MM.1S (cell line): ENCODE data around the gene B4GALNT1.
A peak's percentile ranks its signal among the peaks of the same experiment; 100 is the strongest.

Experiments
- DNase-seq: peaks from one replicate; pipeline ENCODE4 v3.0.0-alpha.2; 2015
- H2AFZ ChIP-seq: fragments of 300-600 bp; sonication (generic); 2 replicates; pipeline ENCODE4 v1.6.0; 2016; ENCODE audit warnings: antibody characterized with exemption, low read length
- H3F3A ChIP-seq: fragments of 300-600 bp; sonication (generic); 2 replicates; pipeline ENCODE4 v1.6.1; 2016; ENCODE audit warnings: mild to moderate bottlenecking, antibody characterized with exemption, low read length, moderate library complexity, mixed read lengths; ENCODE audit not compliant: insufficient read depth
- H3K27ac ChIP-seq: fragments of 300-600 bp; sonication (generic); 2 replicates; pipeline ENCODE4 v1.5.1; 2016; ENCODE audit warnings: mild to moderate bottlenecking, low read length
- H3K27me3 ChIP-seq: fragments of 300-600 bp; sonication (generic); replicated peaks from 2 replicates; pipeline ENCODE4 v1.6.0; 2016; ENCODE audit warnings: low read length; ENCODE audit not compliant: insufficient read depth
- H3K36me3 ChIP-seq: fragments of 300-600 bp; sonication (generic); replicated peaks from 2 replicates; pipeline ENCODE4 v1.6.1; 2016; ENCODE audit warnings: mild to moderate bottlenecking, low read length, mixed read lengths; ENCODE audit not compliant: insufficient read depth
- H3K4me1 ChIP-seq: fragments of 300-600 bp; sonication (generic); 2 replicates; pipeline ENCODE4 v1.6.1; 2016; ENCODE audit warnings: low read length, mixed read lengths
- H3K4me2 ChIP-seq: fragments of 300-600 bp; sonication (generic); 2 replicates; pipeline ENCODE4 v1.6.0; 2016; ENCODE audit warnings: low read depth, low read length
- H3K4me3 ChIP-seq: fragments of 300-600 bp; sonication (generic); 2 replicates; pipeline ENCODE4 v1.5.1; 2016; ENCODE audit warnings: low read length, mixed read lengths
- H3K79me2 ChIP-seq: fragments of 300-600 bp; sonication (generic); 2 replicates; pipeline ENCODE4 v1.6.1; 2016; ENCODE audit warnings: mixed run types, low read length, mixed read lengths
- H3K9ac ChIP-seq: fragments of 300-600 bp; sonication (generic); 2 replicates; pipeline ENCODE4 v1.6.1; 2016; ENCODE audit warnings: low read length, mixed read lengths
- H3K9me2 ChIP-seq: fragments of 300-600 bp; sonication (generic); replicated peaks from 2 replicates; pipeline ENCODE4 v1.6.1; 2016; ENCODE audit warnings: mild to moderate bottlenecking, low read length, mixed read lengths; ENCODE audit not compliant: insufficient read depth
- H3K9me3 ChIP-seq: fragments of 300-600 bp; sonication (generic); replicated peaks from 2 replicates; pipeline ENCODE4 v1.6.1; 2016; ENCODE audit warnings: mild to moderate bottlenecking, low read length, mixed read lengths; ENCODE audit not compliant: insufficient read depth
- H4K20me1 ChIP-seq: fragments of 300-600 bp; sonication (generic); 2 replicates; pipeline ENCODE4 v1.6.1; 2016; ENCODE audit warnings: mild to moderate bottlenecking, low read length, moderate library complexity, mixed read lengths; ENCODE audit not compliant: insufficient read depth
- EZH2 ChIP-seq: fragments of 300-600 bp; sonication (generic); optimal IDR thresholded peaks from 2 replicates; pipeline ENCODE3; 2017; ENCODE audit warnings: low read depth, mild to moderate bottlenecking, antibody characterized with exemption, low read length, mixed read lengths
- EZH2phosphoT487 ChIP-seq: fragments of 300-600 bp; sonication (generic); IDR thresholded peaks from 2 replicates; pipeline ENCODE4 v1.6.1; 2018; ENCODE audit warnings: antibody characterized with exemption, low read length
- TF ChIP-seq, protein P1 (sequence below): fragments of 300-600 bp; sonication (generic); IDR thresholded peaks from 2 replicates; pipeline ENCODE4 v1.5.1; 2016; ENCODE audit warnings: antibody characterized with exemption, low read length, mixed read lengths

The B4GALNT1 gene

DNA sequence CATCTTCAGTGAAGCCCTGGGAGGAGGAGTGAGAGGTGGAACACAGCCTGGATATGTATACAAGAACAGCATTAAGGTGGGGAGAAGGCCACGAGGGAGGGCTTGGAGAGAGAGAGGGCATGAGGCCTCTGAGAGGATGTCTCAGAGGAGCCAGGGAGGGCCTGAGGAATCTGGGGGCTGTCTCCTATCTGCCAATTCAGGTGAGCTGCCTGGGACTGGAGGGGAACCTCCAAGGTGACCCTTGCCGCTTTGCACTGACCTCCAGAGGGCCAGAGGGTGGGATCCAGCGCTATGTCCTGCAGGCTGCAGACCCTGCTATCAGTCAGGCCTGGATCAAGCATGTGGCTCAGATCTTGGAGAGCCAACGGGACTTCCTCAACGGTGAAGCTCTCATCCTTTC is 17.4 kb downstream of the B4GALNT1 start:
- Histone ChIP-seq H3K27me3 (peaks cover 27% of the 10 kb centered on the region), H3K27ac (no peak overlapping the region)

DNA sequence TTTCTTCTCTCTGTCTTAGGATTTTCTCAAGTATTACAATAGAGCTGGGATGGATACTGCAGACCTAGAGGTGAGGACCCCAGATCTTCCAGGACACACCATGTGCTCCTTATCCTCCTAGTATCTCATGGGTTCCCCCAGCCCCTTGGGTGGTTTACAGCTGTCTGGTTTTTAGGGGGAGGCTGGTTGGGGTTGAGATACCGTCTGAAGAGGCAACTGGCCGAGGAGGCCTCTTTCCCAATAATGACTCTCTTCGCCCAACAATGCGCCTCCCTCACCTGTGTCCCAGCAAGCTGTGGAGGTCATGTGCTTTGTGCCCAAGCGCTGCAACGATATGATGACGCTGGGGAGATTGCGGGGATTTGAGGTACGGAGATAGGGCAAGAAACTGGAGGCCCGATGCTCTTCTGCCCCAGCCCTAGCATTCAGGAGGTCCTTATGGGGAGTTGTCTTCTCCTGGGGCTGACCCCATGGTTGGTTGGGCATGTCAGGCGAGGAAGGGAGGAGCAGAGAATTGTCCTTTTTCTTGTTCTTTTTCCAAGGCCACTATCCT is 18.0 kb downstream of the B4GALNT1 start:
- Histone ChIP-seq H3K9me3 (no peaks in the 10 kb centered on the region), H3K27me3 (peaks cover 21% of the 10 kb centered on the region), H3K79me2 (no peaks in the 10 kb centered on the region), H3K4me2 (no peak overlapping the region), H3K4me1 (peaks cover 5% of the 10 kb centered on the region; the same call in 1 of the 2 replicates), H3F3A (no peaks in the 10 kb centered on the region), H4K20me1 (no peaks in the 10 kb centered on the region), H3K4me3 (no peak overlapping the region), H3K27ac (no peak overlapping the region), H2AFZ (no peak overlapping the region), H3K36me3 (no peaks in the 10 kb centered on the region), H3K9ac (no peak overlapping the region), H3K9me2 (no peaks in the 10 kb centered on the region)
- DNase-seq, result no peak
- TF ChIP-seq EZH2 (no peak), EZH2phosphoT487 (no peak)
- TF ChIP-seq, protein P1, sequence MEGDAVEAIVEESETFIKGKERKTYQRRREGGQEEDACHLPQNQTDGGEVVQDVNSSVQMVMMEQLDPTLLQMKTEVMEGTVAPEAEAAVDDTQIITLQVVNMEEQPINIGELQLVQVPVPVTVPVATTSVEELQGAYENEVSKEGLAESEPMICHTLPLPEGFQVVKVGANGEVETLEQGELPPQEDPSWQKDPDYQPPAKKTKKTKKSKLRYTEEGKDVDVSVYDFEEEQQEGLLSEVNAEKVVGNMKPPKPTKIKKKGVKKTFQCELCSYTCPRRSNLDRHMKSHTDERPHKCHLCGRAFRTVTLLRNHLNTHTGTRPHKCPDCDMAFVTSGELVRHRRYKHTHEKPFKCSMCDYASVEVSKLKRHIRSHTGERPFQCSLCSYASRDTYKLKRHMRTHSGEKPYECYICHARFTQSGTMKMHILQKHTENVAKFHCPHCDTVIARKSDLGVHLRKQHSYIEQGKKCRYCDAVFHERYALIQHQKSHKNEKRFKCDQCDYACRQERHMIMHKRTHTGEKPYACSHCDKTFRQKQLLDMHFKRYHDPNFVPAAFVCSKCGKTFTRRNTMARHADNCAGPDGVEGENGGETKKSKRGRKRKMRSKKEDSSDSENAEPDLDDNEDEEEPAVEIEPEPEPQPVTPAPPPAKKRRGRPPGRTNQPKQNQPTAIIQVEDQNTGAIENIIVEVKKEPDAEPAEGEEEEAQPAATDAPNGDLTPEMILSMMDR, result no peak

More for the DNA sequence above, 17.4 kb downstream of the B4GALNT1 start:
- Histone ChIP-seq H3K9me3 (no peaks in the 10 kb centered on the region), H3K4me3 (no peak overlapping the region), H2AFZ (no peak overlapping the region), H3K9me2 (no peaks in the 10 kb centered on the region), H4K20me1 (no peaks in the 10 kb centered on the region), H3K9ac (no peak overlapping the region), H3K4me2 (no peak overlapping the region), H3F3A (no peaks in the 10 kb centered on the region), H3K79me2 (no peaks in the 10 kb centered on the region), H3K4me1 (peaks cover 5% of the 10 kb centered on the region; the same call in 1 of the 2 replicates), H3K36me3 (no peaks in the 10 kb centered on the region)
- no peak for TF ChIP-seq EZH2phosphoT487
- TF ChIP-seq, protein P1, result no peak
- TF ChIP-seq EZH2, result no peak
- DNase-seq, result no peak

DNA sequence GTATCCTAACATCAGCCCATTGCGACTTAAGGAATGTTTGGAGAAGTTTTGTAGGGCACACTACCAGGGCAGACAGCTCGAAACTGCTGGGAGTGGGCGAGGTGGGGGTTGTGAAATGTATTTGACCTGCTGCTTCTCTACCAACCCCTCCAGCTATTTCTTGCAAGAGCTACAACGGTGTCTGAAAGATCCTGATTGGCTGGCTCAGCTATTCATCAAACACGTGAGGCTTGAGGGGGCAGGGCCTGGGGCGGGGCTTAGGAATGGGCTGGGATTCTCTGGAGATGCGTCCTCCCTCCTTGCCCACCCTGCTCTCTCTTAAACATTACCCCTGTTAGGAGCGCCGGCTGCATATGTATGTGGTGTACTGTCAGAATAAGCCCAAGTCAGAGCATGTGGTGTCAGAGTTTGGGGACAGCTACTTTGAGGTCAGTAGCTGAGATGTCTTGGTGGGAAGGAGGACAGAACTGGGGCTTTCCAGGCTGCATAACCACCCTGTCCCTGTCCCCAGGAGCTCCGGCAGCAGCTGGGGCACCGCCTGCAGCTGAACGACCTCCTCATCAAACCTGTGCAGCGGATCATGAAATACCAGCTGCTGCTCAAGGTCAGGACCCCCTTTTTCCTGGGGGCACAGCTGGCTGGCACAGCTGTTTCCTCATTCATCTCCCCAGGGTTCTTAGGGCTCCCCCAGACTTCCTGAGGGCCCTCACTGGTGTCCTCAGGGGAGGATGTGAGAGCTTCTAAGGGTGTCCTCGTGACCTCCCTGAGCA is 18.6 kb downstream of the B4GALNT1 start:
- no peak overlapping the region for H3K9ac ChIP-seq
- H3K36me3 ChIP-seq, result no peaks in the 10 kb centered on the region
- H3K9me2 ChIP-seq, result no peaks in the 10 kb centered on the region
- H3K4me2 ChIP-seq, result peak overlapping the region; percentile 11; the same call in 1 of the 2 replicates
- H3K79me2 ChIP-seq, result no peaks in the 10 kb centered on the region
- peak; percentile 30 for DNase-seq
- no peak overlapping the region for H3K4me3 ChIP-seq
- no peak overlapping the region for H3K27ac ChIP-seq
- no peaks in the 10 kb centered on the region for H3F3A ChIP-seq
- peak overlapping the region; percentile 22; the same call in 1 of the 2 replicates for H2AFZ ChIP-seq
- no peak for TF ChIP-seq EZH2
- TF ChIP-seq EZH2phosphoT487, result no peak
- TF ChIP-seq, protein P1, result no peak
- H3K27me3 ChIP-seq, result peaks cover 15% of the 10 kb centered on the region
- no peaks in the 10 kb centered on the region for H3K9me3 ChIP-seq
- peaks cover 5% of the 10 kb centered on the region; the same call in 1 of the 2 replicates for H3K4me1 ChIP-seq
- H4K20me1 ChIP-seq, result no peaks in the 10 kb centered on the region
